GM21528 (cell line): ENCODE results near the gene GMPPB.
"Not testable (repeated sequence)": the region's sequence is repeated elsewhere in the genome, so short reads cannot be mapped to it uniquely, and the experiment has no call there.

ENCODE experiments used
- ATAC-seq: cut with Tn5 transposase; IDR thresholded peaks from one replicate; pipeline ENCODE4 v1.9.1; 2021; ENCODE audit warnings: mild to moderate bottlenecking, moderate library complexity; ENCODE audit not compliant: unreplicated experiment, low FRiP score

The GMPPB gene

DNA sequence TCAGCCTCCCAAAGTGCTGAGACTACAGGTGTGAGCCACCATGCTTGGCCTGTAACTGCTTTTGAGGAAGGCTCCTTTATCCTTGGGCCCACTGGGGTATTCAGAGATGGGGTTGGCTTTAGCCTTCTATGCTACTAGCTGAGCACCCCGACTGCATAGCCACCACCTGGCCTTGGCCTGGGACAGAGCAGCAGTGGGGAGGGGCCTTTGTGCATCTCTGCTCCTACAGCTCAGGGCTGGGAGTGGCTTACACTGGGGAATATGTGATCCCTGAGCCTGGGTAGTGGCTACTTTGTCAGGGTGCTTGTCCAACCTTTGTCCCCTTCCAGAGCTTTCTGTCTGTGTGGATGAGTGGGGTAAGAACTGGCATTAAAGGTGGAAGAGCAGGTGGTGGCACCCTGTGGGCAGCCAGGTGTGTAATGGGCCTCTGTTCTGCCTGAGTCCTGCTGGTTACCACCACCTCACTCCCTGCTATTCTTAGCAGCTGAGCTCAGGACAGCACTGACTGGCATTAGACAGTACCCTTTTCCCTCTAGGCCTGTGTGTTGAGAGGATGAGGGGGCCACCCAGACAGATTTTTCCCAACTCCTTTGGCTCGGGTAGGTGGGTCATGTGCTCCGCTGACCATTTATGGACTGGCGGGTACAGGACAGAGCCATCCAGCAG lies 28.3 kb downstream of the GMPPB start:
- ATAC-seq: not testable (repeated sequence)

DNA sequence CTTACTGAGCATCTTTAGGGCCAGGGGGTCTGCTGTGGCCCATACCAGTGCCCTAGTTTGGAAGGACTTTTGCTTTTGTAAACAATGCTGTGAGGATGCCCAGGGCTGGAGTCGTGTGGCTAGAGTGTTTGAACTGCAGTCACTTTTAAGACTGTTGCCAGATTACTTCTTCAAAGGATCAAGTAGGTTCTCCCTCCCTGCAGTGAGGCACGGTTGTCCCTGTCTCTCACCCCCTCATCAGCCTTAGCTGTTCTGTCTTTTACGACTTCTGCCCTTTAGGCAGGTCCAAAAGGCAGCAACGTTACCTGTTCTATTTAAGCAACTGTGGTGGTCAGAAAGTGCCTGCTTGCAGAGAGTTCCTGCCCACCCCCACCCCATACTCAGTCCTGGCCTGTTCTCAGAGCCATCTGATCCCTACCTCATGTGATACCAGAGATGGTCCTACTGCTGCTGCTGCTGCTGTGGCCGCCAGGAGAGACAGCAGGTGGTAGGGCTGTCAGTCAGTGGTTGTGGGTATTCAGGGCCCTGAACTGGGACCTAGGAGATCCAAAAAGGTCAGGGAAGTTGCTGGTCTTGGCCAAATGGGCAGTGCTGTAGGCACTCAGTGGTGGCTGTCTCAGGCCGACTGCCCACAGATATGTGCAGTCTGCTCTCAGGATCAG lies 29.2 kb downstream of the GMPPB start:
- ATAC-seq: not testable (repeated sequence)

DNA sequence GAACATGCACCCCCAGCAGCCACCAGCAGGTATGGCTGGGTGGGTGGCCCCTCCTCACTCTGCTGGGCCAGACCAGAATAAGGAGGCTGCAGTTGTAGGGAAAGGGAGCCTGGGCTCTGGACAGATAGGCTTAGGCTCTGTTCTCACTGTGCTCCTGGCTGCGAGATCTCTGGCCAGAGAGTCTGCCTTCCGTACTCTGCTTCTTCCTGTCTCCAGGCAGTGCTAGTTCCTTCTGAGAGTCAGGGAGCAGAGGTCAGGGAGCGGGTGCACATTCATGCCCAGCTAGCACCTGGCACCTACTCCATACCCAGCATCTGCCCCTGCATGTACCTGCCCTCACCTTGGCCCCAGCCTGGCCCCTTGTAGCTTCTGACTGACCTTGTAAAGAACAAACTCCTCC lies 32.3 kb downstream of the GMPPB start:
- ATAC-seq: not testable (repeated sequence)

DNA sequence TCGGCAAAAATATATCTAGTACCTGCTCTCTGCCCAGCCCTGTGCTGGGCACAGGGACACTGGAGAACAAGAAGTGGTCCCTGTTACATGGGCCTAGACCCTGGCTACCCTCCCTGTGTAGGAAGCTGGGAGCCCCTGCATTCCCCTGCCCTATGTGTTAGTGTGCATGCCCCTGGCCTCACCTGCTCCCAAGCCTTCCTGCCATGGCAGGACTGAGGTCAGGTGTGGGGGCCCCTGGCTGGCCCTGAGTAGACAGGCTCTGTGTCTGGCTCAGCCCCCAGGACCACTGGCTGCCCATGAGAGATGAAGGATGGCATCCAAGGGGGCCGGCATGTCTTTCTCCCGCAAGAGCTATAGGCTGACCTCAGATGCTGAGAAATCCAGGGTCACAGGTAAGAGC lies 32.9 kb downstream of the GMPPB start:
- ATAC-seq: not testable (repeated sequence)

DNA sequence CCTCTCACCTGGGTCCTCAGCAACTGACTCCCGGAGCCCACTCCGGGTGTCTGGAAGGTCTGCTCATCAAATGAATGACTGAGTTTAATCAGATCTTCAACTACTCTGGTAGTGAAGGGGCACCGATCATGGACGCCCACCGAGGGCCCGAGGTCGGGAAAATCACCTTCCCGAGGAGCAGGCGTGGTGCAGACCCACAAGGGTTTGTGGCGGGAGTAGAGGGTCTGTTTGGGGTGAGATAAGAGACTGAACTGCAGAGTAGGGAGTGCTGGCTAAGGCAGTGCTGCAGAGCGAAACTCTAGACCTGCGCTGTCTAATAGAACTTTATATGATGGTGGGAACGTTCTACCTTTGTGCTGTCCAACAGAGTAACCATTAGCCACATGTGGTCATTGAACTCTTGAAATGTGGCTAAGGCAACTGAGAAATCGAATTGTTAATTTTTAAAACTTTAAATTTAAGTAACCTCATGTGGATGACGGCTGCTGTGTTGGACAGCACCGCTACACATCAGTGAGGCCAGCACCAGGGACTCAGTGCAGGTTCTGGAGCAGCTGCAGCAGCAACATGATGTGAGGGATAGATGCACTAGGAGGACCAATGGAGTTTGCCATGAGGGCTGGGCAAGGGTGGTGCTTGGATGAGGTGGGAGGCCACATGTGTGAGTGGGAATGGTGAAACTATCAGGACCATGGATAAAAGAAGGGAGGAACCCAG lies 33.7 kb downstream of the GMPPB start:
- ATAC-seq: peak; percentile 2

DNA sequence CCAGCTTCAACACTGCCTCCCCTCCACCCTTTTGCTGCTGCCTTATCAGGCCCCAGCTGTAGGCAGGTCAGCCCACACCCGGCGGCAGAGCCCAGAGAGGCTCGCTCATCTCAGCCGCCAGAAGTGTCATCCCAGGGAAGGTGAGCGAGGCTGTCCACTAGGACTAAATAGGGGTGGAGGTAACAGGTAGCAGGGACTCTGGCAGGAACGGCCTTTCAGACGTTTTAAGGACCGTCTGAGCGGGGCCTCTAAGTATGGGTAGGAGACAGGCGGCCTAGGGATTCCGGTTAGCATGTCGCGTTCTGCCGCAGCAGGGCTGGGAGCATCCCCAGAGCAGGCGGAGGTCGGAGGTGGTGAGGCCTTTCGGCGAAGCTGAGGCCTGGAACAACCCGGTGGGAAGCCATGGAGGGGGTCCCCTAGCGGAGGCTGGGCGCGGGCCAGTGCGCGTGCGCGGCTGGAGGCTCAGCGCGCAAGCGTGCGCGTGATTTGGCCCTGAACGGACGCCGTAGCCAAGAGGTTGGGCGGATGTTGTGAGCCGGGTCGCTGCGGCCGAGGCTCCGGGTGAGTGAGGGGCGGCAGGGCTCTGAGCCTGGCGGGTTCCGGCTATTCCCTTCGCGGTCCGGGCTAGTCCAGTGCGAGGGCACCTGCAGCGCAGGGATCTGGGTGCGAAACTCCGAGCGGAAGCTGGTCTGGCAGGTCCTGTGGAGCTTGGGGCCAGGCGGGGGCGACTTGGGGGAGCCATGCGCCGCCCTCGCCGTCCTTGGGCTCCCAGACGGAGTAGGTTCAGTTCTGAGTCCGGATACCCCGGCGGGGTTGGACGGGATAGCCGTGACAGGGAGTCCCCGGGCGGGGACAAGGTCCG lies 34.5 kb downstream of the GMPPB start, which contains the start of the genes MST1 and RNF123:
Gene MST1 (minus strand): TSS at position 429 of the 862 bp plus-strand sequence. CDS start 783 bp downstream, outside the sequence.
Gene RNF123 (plus strand): TSS at position 512 of the 862 bp plus-strand sequence. CDS start 1,609 bp downstream, outside the sequence.
- peak; percentile 66 for ATAC-seq

DNA sequence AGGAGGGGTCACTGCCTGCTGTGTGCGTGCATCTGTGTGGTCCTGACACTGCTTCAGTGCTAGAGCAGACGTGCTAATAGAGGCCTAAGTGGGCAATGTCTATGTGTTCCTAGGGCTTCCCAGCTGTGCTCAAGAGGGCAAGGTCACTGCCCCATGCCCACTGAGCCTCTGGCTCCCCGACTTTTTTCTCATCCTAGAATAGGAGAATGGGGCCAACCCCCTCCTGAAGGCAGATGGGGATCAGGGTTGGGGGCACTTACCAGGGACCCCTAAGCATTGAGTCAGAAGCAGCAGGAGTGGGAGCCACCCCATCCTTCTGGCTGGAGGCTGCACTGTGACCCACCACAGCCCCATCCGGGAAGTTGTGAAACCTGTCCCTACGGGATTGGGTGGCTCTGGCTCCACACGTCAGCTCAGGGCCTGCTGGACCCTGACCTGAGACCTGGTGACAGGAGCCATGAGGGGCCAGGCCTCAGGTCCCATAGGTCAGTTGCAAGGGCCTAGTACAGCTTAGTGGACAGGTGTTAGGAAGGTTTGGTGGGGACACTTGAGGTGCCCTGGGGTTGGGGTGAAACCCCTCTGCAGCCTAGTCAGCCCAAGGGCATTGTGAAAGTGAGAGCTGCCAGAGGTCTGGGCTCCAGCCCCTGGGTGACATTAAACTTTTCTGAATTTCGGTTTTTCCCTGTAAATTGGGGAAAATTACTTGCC lies 35.3 kb downstream of the GMPPB start:
- peak; percentile 1 for ATAC-seq

DNA sequence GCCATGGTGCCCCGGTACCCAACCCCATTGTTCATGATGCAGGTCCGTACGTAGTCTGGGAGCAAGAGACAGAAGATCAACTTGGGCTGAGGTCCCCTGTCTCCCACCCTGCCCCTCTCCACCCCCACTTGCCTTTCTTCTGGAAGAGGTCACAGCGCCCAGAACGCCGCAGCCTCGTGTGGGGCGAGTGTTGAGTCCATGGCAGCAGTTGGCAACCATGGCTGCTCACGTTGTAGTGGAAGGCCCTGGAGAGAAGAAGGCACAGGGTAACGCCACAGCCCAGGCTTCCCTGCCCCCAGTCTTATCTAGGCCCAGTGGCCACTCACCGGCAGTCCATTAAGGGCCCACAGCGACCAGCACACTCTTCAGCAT lies 36.3 kb downstream of the GMPPB start:
- ATAC-seq: not testable (repeated sequence)

DNA sequence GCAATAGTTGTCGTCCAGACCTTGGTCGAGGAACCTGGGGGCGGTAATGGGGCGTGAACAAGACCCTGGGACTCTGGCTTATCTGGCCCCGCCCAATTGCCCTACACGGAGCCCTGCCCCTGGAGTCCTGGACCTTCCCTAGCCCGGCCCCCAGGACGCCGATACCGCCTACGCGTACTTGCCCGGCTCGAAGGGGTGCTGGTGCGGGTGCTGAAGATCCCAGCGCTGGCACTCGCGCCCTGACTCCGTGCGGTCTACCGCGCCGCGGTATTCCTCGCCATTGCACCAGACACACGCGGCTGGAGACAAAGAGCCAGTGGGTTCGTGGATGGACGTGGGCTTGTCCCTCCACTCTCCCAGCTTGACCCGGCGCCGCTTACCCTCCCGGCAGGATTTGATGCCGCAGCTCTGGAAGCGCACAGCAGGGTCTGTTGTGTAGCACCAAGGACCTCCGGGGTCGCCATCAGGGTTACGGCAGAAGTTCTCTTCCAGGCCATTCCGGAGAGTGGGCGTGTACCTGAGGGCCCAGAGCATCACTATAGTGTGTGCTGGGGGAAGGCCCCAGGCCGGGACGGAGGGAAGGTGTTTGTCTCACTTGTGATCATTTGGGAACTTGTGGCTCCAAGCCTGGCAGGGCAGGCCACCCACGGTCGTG lies 36.9 kb downstream of the GMPPB start:
- ATAC-seq: not testable (repeated sequence)

DNA sequence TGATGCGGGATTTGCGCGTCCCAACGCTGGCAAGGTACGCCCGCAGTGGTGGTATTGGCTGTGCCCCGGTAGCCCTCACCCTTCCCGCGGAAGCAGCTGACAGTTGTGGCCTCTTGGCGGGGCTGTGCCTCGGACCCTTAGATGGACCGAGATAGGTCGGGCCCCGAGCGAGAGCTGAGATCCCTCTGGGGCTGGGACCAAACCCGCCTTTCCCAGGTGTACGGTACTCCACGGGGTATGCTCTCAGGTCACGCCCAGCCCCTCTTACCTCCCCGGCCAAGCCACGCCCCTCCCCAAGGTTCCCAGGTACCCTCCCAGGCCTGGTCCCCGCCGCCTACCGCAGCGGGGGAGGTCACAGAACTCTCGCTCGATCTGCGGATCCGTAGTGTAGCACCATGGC lies 37.4 kb downstream of the GMPPB start:
- ATAC-seq: not testable (repeated sequence)

DNA sequence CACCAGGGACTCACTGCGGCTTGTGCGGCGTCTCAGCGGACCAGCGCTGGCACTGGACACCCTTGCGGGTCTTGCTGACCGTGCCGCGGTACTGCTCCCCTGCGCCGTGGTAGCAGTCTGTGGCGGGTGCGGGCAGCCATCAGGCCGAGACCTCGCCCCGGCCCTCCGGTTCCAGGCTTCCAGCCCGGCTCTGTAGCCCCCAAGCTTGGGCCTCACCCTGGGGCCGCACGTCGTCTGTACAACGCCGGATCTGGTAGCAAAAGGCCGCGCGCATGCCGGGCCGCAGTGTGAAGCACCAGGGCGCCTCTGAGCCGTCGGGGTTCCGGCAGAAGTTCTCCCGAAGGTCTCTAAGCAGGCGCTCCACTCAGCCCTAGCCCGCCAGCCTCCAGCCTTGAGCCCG lies 37.9 kb downstream of the GMPPB start:
- ATAC-seq: not testable (repeated sequence)

DNA sequence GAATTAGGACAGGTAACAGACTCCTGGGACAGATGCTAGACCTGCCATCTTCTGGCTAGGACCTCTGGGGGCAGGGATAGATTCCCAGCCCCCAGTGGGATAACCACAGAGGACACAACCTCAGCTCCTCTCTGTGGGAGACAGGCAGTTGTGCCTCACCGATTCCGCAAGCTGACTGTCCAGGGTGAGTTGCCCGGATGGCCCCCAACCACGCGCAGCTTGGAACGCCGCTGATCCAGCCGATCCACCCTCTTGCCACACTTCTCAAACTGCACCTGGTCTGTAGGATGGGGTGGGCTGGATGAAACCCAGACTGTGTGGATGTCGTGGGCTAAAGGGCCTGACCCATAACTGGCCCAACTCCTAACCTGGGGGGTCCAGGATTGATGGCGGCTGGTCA lies 38.6 kb downstream of the GMPPB start:
- ATAC-seq: not testable (repeated sequence)

DNA sequence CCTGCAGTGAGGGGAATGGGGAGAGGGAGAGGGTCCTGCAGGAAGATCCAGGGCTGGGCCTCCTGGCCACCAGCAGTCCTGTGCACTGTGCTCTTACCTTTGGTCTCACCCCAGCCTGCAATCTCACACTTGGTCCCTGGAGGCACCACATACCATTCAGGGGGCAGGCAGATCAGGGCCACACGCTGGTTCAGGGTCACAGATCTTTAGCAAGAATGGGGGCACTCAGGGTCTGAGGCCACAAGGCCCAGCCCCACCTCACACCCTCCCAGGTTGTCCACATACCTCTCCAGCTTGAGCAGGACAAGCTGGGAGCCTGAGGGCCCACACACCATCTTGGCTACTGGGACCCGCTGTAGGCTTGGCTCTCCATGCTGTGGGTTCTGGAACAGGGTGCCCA lies 39.3 kb downstream of the GMPPB start:
- ATAC-seq: not testable (repeated sequence)

DNA sequence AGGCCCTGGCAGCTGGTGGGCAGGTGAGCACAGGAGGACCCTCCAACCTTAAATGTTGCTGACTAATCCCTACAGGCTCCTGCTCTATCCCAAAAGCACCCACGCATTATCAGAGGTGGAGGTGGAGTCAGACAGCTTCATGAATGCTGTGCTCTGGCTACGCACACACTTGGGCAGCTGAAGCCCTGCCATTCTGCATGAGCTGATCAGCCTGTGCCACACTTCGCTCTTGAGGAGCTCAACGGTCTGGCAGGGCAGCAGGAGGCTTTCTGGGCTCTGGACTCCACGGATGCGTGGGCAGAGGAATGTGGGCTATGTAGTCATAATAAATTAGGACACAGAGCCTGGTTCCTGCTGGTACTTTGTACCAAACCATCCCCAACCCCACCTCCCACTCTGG lies 40.6 kb downstream of the GMPPB start:
- ATAC-seq: no peak

DNA sequence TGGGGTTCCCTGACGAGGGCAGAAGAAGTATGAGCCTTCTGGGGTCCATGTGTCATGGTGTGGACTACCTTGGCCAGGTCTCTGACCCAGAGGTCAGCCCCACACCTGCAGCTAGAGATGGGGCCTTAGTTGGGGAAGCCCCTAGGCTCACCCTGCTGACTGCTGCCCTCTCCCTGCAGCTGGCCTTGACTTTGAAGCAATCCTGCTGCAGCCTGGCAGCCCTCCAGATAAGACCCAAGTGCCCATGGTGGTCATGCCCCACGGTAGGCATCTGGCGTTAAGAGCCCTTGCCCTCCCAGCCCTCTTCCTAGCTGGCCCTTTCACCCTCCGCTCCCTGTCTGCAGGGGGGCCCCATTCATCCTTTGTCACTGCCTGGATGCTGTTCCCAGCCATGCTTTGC lies 42.2 kb downstream of the GMPPB start:
- no peak for ATAC-seq

DNA sequence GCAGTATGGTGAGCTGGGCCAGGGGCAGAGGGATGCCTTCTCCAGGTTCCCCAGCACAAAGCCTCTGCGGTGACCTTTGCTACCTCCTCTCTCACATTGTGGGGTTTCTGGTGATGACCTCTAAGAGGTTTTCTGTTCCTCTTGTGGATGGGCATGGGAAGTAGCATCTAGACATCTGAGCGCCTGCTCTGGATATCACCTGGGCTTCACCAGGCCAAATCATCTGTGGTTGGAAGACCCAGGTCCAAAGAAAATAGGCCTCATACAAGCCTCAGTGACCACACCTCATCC lies 42.6 kb downstream of the GMPPB start:
- ATAC-seq: no peak

DNA sequence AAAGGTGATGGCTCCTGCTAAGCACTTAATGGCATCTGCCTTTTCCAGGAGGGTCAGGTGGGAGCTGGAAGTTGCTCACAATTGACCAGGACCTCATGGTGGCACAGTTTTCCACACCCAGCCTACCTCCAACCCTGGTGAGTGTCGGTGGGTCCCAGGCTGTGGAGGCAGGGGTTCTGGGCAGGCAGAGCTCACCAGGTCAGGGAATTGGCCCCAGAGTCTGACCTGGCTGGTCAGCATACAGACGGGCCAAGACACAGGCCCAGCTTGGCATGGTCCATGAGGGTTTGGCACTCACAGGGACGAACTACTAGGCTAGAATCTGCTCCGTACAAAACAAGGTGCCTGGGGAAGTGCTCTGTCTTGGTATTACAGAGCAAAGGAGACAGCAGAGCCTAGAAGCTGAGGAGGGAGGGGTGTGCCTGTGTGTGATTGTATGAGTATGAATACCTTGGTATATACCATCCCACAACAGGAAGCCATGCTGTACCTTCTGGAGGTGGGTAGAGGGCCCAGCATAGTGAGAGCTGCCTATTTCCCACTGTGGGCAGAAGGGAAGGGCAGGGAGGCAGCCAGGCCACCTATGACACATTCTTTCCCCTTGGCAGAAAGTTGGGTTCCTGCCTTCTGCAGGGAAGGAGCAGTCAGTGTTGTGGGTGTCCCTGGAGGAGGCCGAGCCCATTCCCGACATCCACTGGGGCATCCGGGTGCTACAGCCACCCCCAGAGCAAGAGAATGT lies 43.1 kb downstream of the GMPPB start:
- no peak for ATAC-seq

DNA sequence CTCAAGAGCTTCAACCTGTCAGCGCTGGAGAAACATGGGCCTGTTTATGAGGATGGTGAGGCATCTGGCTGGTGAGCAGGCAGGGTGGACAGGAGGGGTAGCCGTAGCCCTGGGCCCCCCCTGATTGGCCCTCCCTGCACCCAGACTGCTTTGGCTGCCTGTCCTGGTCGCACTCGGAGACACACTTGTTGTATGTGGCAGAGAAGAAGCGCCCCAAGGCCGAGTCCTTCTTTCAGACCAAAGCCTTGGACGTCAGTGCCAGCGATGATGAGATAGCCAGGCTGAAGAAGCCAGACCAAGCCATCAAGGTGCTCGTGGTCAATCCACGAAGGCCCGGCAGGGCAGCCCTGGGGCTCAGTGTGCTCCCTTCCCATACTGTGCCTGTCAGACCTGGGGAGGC lies 47.8 kb downstream of the GMPPB start:
- no peak for ATAC-seq

DNA sequence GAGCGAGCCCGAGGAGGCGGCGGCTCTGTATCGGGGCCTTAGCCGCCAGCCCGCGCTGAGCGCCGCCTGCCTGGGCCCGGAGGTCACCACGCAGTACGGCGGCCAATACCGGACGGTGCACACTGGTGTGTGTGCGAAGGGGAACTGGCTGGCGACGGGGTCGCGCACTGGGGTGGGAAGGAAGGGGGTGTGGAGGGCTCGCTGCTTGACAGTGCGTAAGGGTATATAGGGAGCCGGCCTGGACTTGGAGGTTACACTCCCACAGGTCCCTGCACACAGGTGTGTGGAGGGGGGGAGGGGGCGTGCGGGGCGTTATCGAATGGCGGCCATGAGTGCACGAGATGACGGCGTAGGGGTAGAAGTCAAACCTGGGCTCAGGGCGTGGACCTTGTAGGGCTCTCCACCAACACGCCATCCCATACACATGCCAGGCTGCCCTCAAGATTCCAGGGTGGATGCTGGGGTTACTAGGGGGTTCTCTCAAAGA lies 49.2 kb downstream of the GMPPB start:
- peak; percentile 14 for ATAC-seq
